ENCODE results near the gene ZNF282. TPM values are rescaled to one million over a fixed set of nuclear protein-coding genes. Genes with fewer than 3 reads are reported as not detected.

The ZNF282 gene
- total RNA-seq = 14.8 and 18.7 TPM in 2 replicates

GRCh38 chr7:149195180-149196150 is at the start of gene ZNF282:
Gene ZNF282 (plus strand): TSS chr7:149195546. CDS start chr7:149195590, 44 bp downstream.

GRCh38 chr7:149147072-149147751 is 48.1 kb upstream of the ZNF282 start, which contains the start of gene ZNF398:
Gene ZNF398 (plus strand): TSS chr7:149147453. CDS start chr7:149147743, 290 bp downstream.

GRCh38 chr7:149239345-149240143 is 44.2 kb downstream of the ZNF282 start, which contains the start of gene ZNF212:
Gene ZNF212 (plus strand): TSS chr7:149239651. CDS start chr7:149239779, 128 bp downstream.

GRCh38 chr7:149261829-149262617 is 66.7 kb downstream of the ZNF282 start, which contains the start of gene ZNF783:
Gene ZNF783 (plus strand): TSS chr7:149262196. CDS start chr7:149262334, 138 bp downstream.

Other genes starting within 250 kb of the ZNF282 start
- gene PDIA4, start 167.0 kb upstream of the ZNF282 start, total RNA-seq = 256 and 304 TPM in 2 replicates
- gene ZNF786, start 104.8 kb upstream of the ZNF282 start, total RNA-seq = 3.3 and 7.8 TPM in 2 replicates
- gene ZNF425, start 69.2 kb upstream of the ZNF282 start, total RNA-seq = 2.8 TPM in 2 replicates
- 6.7 and 6.8 TPM in 2 replicates for gene ZNF398, start 48.1 kb upstream of the ZNF282 start, total RNA-seq
- gene ZNF212, start 44.1 kb downstream of the ZNF282 start, total RNA-seq = 4.0 and 4.5 TPM in 2 replicates
- gene ZNF783, start 66.7 kb downstream of the ZNF282 start, total RNA-seq = 9.5 and 11.9 TPM in 2 replicates